Measurements from ENCODE around the gene TMEM273.

The TMEM273 gene

GRCh38 chr10:49220031-49220430, 31.8 kb upstream of the TMEM273 start:
- CTCF ChIA-PET, result interaction anchor here (1.2 kb wide), 1 partner anchor 562 kb away, joined by 3 read pairs; no protein-coding TSS in a partner anchor
- no peak overlapping the region for H3K4me3 ChIP-seq (ENCODE audit: low read depth, low read length)
- peak; percentile 12 for DNase-seq (ENCODE audit: low read depth, low spot score)
- TF ChIP-seq CTCF (IDR thresholded peaks at IDR 0.05; ENCODE audit: insufficient read depth, low read length, missing control alignments), result no peak
- POLR2A ChIA-PET, result no interaction called here

GRCh38 chr10:49219248-49219647, 31.1 kb upstream of the TMEM273 start:
- ChIA-PET CTCF (no interaction called here), POLR2A (no interaction called here)
- no peak for DNase-seq (ENCODE audit: low read depth, low spot score)
- H3K4me3 ChIP-seq (ENCODE audit: low read depth, low read length), result no peak overlapping the region
- no peak for TF ChIP-seq CTCF (IDR thresholded peaks at IDR 0.05; ENCODE audit: insufficient read depth, low read length, missing control alignments)

- no peak overlapping the region for H3K4me3 ChIP-seq (ENCODE audit: low read depth, low read length)
- DNase-seq (ENCODE audit: low read depth, low spot score), result no peak
- ChIA-PET CTCF (no interaction called here), POLR2A (no interaction called here)
- TF ChIP-seq CTCF (IDR thresholded peaks at IDR 0.05; ENCODE audit: insufficient read depth, low read length, missing control alignments), result no peak
Measured at GRCh38 chr10:49218480-49218879, 30.3 kb upstream of the TMEM273 start.

- no peak for DNase-seq (ENCODE audit: low read depth, low spot score)
- CTCF ChIA-PET, result no interaction called here
- POLR2A ChIA-PET, result no interaction called here
- no peak for TF ChIP-seq CTCF (IDR thresholded peaks at IDR 0.05; ENCODE audit: insufficient read depth, low read length, missing control alignments)
- no peak overlapping the region for H3K4me3 ChIP-seq (ENCODE audit: low read depth, low read length)
Measured at GRCh38 chr10:49217645-49218044, 29.5 kb upstream of the TMEM273 start.

GRCh38 chr10:49213211-49213610, 25.0 kb upstream of the TMEM273 start:
- CTCF ChIA-PET, result no interaction called here
- POLR2A ChIA-PET, result no interaction called here
- no peak for DNase-seq (ENCODE audit: low read depth, low spot score)
- no peak for TF ChIP-seq CTCF (IDR thresholded peaks at IDR 0.05; ENCODE audit: insufficient read depth, low read length, missing control alignments)
- H3K4me3 ChIP-seq (ENCODE audit: low read depth, low read length), result no peak overlapping the region

GRCh38 chr10:49212783-49213182, 24.6 kb upstream of the TMEM273 start:
- ChIA-PET CTCF (no interaction called here), POLR2A (no interaction called here)
- DNase-seq (ENCODE audit: low read depth, low spot score), result no peak
- no peak overlapping the region for H3K4me3 ChIP-seq (ENCODE audit: low read depth, low read length)
- TF ChIP-seq CTCF (IDR thresholded peaks at IDR 0.05; ENCODE audit: insufficient read depth, low read length, missing control alignments), result no peak
